Measurements from ENCODE around the gene RNF213.

The RNF213 gene

DNA sequence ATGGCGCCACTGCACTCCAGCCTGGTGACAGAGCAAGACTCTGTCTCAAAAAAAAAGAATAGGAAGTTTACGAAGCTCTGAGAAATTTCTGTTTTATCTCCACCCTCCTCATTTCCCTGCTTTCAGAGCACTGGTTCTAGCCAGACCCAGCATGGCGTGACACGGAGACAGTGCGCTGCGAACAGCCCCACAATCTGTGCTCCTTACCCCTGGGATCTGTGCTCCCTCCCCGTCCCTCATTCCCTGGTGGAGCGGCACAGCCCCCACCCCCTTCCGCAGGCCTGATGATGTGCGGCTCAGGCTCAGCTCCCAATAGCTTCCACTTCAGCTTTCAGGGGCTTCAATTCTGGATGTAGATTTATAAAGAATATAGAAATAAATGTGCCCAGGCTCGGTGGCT lies 98.2 kb downstream of the RNF213 start:
- TF ChIP-seq GATA3 (IDR thresholded peaks at IDR 0.05; ENCODE audit: low read depth, low read length) (no peak), GATA2 (IDR thresholded peaks at IDR 0.05; ENCODE audit: low read depth, low read length) (no peak)

DNA sequence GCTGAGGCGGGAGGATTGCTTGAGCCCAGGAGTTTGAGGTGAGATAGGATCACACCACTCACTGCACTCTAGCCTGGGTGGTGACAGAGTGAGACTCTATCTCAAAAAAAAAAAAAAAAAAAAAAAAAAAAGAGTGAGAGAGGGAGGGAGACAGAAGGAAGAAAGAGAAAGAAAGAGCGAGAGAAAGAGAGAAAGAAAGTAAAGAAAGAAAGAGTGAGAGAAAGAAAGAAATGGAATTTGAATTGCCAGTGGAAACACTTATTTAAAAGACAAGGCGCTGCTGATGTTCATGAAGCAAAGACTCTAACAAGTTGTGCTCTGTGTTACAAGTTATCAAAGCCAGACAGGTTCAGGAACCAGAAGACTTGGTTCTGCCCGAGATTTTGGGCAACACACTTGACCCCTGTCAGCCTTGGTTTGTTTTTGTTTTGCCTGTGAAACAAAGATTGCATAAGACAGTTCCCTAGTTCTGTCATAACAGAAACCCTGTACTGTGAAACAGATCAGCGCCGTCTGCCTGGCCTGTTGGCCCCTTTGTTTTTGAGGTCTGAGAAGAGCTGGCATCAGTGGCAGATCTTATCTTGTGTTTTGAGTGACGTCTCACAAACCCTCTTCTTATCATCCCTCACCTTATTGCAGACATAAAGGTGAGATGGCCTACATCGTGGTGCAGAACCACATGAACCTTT lies 98.9 kb downstream of the RNF213 start:
- TF ChIP-seq GATA2 (IDR thresholded peaks at IDR 0.05; ENCODE audit: low read depth, low read length) = no peak
- no peak for TF ChIP-seq GATA3 (IDR thresholded peaks at IDR 0.05; ENCODE audit: low read depth, low read length)

DNA sequence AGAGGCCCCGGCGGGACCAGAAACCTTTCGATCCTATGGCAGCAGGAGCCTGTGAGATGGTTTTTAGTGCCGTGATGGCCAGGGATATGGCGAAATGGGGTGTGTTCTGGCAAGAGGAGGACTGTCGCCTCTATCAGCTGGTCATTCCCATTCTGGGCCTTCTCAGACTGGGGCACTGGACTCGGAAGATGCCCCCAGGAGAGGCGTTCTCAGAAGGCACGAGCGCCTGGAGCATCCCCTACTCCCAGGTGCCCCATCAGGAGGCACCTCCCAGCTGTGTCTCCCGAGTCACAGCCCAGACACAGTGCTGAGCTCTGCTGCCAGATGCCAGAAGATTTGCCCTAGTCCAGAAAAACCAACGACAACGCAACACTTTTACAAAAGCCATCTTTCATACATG lies 99.7 kb downstream of the RNF213 start:
- TF ChIP-seq GATA3 (IDR thresholded peaks at IDR 0.05; ENCODE audit: low read depth, low read length) (no peak), GATA2 (IDR thresholded peaks at IDR 0.05; ENCODE audit: low read depth, low read length) (no peak)

DNA sequence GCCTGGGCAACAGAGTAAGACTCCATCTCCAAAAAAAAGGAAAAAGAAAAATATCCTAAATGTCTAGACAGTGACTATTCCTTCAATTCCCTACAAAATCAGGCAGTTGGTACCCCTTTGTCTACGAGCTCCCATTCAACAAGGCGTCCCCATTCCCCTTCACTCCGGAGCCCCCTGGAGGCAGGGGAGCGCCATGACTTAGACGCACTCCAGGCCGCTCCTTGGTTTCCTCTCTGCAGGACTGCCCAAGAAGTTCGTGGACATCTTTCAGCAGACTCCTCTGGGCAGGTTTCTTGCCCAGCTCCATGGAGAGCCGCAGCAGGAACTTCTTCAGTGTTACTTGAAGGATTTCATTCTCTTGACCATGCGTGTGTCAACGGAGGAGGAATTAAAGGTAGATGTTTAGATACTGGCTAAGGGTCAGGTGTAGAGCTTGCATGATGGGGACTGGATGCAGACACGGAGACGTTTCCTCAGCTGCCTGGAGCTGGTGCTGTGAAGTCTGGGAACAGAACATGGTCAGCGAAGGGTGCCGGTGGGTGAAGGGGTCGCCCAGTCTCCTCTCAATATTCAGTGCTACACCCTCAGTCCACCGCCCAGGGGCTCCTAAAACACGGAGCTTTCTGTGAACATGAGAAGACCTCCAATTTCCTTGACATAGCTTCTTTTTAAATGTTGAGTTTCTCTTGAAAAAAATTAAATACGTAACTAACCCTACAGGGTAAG lies 101.0 kb downstream of the RNF213 start:
- TF ChIP-seq GATA3 (IDR thresholded peaks at IDR 0.05; ENCODE audit: low read depth, low read length) (no peak), GATA2 (IDR thresholded peaks at IDR 0.05; ENCODE audit: low read depth, low read length) (no peak)

DNA sequence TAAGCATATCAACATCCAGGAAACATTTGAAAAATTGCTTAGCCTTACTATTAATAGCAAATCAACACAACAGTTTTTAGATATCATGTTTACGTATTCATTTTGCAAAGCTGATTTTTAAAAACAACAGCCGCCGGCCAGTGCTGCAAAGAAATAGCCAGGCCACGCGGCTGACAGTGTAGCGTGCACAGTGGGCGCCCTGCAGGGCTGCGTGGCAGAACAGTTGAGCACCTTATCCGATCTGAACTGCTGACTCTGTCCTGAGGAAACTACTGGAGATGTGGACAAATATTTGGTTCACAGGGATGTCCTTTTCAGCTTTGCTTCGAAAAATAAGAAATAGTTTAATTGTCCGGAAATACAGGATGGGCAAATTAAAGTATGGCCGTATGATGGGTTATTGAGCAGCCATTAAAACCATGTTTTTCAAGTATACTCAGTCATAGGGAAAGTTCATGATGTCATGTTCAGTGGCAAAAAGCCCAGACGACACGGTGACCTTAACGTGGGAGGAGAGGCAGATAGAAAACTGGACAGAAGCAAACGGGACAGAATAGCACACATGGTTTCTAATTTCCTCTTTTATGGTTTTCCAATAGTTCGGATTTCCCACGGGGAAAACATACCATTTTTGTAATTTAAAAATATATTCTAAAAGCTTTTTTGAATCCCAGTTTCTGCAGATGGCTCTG lies 101.9 kb downstream of the RNF213 start:
- no peak for TF ChIP-seq GATA3 (IDR thresholded peaks at IDR 0.05; ENCODE audit: low read depth, low read length)

DNA sequence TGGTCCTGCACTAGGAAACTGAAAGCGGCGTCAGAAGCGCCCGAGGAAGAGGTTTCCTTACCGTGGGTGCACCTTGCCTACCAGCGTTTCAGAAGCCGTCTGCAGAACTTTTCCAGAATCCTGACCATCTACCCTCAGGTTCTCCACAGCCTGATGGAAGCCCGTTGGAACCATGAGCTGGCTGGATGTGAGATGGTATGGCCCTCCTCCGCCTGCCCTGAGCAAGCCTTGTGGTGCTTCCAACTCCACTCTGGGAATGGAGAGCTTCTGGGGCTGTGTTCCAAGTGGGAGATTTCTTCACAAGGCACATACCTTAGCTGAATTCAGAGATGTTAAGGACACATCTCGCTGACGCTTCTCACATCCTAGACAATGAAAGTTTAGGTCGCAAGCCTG lies 102.5 kb downstream of the RNF213 start:
- no peak for TF ChIP-seq GATA3 (IDR thresholded peaks at IDR 0.05; ENCODE audit: low read depth, low read length)
- no peak for TF ChIP-seq GATA2 (IDR thresholded peaks at IDR 0.05; ENCODE audit: low read depth, low read length)

DNA sequence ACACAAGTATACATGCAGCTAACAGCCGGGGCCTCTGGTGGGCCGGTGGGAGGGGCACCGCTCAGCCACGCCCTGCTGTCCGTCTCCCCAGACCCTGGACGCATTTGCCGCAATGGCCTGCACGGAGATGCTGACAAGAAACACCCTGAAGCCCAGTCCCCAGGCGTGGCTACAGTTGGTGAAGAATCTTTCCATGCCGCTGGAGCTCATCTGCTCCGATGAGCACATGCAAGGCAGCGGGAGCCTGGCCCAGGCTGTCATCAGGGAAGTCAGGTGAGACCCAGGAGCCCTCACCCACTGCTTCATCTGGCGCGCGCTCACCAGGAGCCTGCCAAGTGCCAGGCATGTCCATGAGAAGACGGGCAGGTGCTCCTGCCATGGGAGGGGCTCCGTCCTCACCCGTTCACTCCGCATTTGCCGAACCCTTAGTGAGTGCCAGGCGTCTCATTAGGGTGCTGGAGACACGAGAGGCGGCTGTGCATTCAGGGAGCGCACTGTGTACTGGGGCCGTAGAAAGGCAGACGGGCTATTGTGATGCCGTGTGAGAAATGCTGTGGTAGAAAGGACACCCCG lies 103.0 kb downstream of the RNF213 start:
- TF ChIP-seq GATA3 (IDR thresholded peaks at IDR 0.05; ENCODE audit: low read depth, low read length) = no peak
- TF ChIP-seq GATA2 (IDR thresholded peaks at IDR 0.05; ENCODE audit: low read depth, low read length) = no peak

DNA sequence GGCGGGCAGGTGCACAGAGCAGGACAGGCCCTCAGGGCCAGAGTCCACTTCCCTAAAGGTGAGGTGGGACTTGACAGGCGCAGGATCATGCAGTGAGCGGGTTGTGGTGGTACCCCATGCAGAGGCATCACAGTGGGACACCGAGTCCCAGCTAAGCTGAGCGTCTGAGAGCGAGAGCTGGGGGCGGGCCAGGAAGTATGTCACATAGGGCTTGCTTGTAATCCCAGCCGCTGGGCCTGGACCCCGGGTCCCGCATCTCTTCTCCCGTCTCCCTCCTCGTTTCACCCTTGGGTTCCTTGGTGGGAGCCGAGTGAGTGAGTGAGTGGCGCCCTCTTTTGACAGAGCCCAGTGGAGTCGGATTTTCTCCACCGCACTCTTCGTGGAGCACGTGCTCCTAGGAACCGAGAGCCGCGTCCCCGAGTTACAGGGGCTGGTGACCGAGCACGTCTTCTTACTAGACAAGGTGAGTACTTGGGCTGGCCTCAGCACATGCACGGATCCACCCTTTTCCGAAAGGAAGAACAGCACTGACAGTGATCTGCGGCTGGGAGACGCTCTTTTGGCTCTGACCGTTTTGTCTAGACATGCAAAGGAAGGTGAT lies 103.5 kb downstream of the RNF213 start:
- TF ChIP-seq GATA2 (IDR thresholded peaks at IDR 0.05; ENCODE audit: low read depth, low read length) = no peak

DNA sequence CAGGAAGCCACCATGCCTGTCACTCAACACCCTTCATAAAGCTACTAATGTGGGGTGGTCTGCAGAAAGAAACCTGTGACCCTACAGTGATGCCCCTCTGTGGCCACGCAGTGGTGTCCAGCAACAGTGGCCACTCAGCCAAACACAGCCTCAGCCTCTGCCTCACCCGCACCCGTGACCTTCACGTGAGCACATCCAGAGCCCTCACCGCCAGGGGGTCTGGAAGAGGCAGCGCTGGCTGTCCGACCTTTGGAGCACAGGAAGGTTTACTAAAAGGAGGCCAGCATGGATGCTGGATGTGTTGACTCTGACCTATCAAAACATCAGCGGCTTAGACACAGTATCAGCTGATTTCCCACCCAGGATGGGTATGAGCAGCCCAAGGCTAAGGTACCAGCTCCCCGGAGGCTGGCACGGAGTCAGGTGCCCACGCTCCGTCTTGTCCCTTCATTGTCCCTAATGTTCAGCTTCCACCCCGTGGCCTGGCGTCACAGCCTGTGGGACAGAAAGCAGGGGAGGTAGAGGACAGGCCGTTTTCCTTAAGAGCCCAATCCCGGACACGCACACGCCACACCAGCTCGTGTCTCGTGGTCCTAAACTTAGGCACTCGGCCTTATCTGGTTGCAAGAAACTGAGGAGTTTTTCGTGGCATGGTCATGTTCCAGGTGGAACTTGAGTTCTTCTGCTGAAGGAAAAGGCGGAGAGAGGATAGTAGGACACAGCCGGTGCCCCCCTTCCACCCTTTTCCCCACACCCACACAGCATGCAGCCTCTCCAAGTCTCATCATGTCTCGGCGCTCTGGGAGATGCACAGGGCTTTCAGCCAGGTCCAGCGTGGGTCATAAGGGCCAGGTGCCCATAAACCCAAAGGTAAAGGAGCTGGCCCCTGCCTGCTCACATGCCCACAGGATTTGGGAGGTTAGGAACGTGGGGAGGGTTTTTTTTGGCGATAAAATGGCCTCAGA lies 104.6 kb downstream of the RNF213 start:
- no peak for TF ChIP-seq GATA2 (IDR thresholded peaks at IDR 0.05; ENCODE audit: low read depth, low read length)
- TF ChIP-seq GATA3 (IDR thresholded peaks at IDR 0.05; ENCODE audit: low read depth, low read length) = no peak

DNA sequence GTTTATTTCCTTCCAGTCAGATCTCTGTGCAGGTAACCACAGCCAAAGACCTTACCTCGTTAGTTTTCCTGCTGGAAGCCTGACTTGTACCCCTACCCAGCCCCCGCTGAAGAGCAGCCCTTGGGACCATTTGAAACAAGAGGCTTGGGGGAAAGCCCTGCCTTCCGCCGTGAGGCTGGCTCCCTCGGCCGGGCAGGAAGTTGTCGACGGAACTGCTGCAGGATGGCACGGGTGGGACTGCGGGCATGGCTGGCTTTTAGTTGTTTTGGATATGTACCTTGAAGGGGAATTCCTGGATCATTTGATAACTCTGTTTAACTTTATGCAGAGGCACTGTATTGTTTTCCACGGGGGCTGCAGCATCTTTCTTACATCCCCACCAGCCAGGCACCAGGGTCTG lies 105.3 kb downstream of the RNF213 start:
- TF ChIP-seq GATA3 (IDR thresholded peaks at IDR 0.05; ENCODE audit: low read depth, low read length) (no peak), GATA2 (IDR thresholded peaks at IDR 0.05; ENCODE audit: low read depth, low read length) (no peak)

DNA sequence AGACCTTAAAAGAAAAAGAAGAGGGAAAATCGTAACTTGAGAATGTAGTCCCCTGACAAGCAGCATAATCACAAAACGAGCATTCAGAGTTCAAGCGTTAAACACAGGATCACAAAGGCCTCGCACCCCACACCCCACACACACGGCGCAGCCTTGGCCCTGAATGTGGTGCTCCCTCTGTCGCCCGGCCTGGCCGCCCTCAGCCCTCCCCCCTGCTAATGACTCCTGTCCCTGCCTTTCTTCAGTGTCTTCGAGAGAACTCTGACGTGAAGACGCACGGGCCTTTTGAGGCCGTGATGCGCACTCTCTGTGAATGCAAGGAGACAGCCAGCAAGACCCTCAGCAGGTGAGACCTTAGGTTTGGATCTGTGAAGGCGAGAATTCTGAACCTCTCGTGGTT lies 106.9 kb downstream of the RNF213 start:
- no peak for TF ChIP-seq GATA2 (IDR thresholded peaks at IDR 0.05; ENCODE audit: low read depth, low read length)
- no peak for TF ChIP-seq GATA3 (IDR thresholded peaks at IDR 0.05; ENCODE audit: low read depth, low read length)

DNA sequence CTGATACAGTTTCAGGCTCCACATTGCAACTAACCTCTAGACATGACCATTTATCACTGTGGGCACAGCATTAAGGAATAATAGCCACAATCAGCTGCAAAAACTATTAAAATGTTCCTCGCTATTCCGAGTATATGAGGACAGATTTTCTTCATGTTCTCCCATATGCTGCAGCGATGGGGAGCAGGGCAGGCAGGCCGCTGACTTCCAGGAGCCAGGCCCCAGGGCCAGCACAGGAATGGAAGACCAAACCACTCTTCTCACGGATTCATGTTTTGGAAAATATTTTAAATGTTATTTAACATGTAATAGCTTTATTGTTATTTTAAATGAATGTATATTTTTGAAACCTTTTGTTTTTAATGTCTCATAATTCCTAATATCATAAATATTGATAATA lies 110.5 kb downstream of the RNF213 start:
- TF ChIP-seq GATA2 (IDR thresholded peaks at IDR 0.05; ENCODE audit: low read depth, low read length) (no peak), GATA3 (IDR thresholded peaks at IDR 0.05; ENCODE audit: low read depth, low read length) (no peak)

DNA sequence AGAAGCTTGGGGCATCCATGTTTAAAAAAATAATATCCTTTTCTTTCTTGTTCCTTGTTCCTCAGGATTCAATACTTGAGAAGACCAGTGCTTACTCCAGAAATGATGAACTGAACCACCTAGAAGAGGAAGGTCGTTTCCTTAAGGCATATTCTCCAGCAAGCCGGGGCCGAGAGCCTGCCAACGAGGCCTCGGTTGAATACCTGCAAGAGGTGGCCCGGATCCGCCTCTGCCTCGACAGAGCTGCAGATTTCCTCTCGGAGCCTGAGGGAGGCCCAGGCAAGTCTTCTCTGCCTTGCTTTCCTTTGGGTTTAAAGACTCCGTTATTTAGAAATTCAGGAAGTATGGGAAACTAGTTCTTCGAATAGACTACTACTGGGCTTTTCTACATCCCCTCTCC lies 111.8 kb downstream of the RNF213 start:
- no peak for TF ChIP-seq GATA2 (IDR thresholded peaks at IDR 0.05; ENCODE audit: low read depth, low read length)
- TF ChIP-seq GATA3 (IDR thresholded peaks at IDR 0.05; ENCODE audit: low read depth, low read length) = no peak
